PC-3 (cell line): ENCODE measurements around the gene ZNF91. TPM values are rescaled to one million over a fixed set of nuclear protein-coding genes. Genes with fewer than 3 reads are reported as not detected.

Experiments
- ATAC-seq: fragments of 200-7000 bp; cut with Tn5 transposase; 2 replicates; pipeline ENCODE4 v1.9.1; 2020; ENCODE audit warnings: mild to moderate bottlenecking, moderate library complexity
- BruUV-seq: library from RNA; stranded (reverse); fragments of 400-500 nt; replicated peaks from 2 replicates; lab custom pipeline; 2021; lab: Mats Ljungman, UMichigan
- CTCF ChIA-PET: fragments of 300-600 bp; sonication (Branson Sonifier 250); formaldehyde crosslinking; loops from one replicate; lab custom pipeline; 2022; ENCODE audit warnings: antibody characterized with exemption; lab: Charles Lee
- POLR2A ChIA-PET: fragments of 300-600 bp; sonication (Branson Sonifier 250); formaldehyde crosslinking; loops from one replicate; lab custom pipeline; 2022; ENCODE audit warnings: antibody characterized with exemption; ENCODE audit not compliant: unreplicated experiment; lab: Charles Lee
- DNase-seq: peaks from one replicate; pipeline ENCODE4 v3.0.0-alpha.2; 2015
- H2AFZ ChIP-seq: fragments of 300-600 bp; sonication (generic); 2 replicates; pipeline ENCODE4 v1.6.0; 2016; ENCODE audit warnings: antibody characterized with exemption, low read length
- H3F3A ChIP-seq: fragments of 300-600 bp; sonication (generic); one replicate; pipeline ENCODE4 v1.6.0; 2017; ENCODE audit warnings: antibody characterized with exemption, low read length, control low read depth, mild to moderate bottlenecking; ENCODE audit not compliant: unreplicated experiment
- H3K27ac ChIP-seq: fragments of 300-600 bp; sonication (generic); 2 replicates; pipeline ENCODE4 v1.5.1; 2016; ENCODE audit warnings: mild to moderate bottlenecking, low read length
- H3K27me3 ChIP-seq: fragments of 300-600 bp; sonication (generic); 2 replicates; pipeline ENCODE4 v1.6.1; 2016; ENCODE audit warnings: low read length, mixed read lengths
- H3K36me3 ChIP-seq: fragments of 300-600 bp; sonication (generic); 2 replicates; pipeline ENCODE4 v1.6.1; 2016; ENCODE audit warnings: low read depth, mixed run types, low read length, mixed read lengths
- H3K4me1 ChIP-seq: fragments of 300-600 bp; sonication (generic); 2 replicates; pipeline ENCODE4 v1.5.1; 2016; ENCODE audit warnings: low read length; ENCODE audit not compliant: insufficient read depth
- H3K4me2 ChIP-seq: fragments of 300-600 bp; sonication (generic); 2 replicates; pipeline ENCODE4 v1.6.0; 2016; ENCODE audit warnings: low read length
- H3K4me3 ChIP-seq: fragments of 300-600 bp; sonication (generic); 2 replicates; pipeline ENCODE4 v1.5.1; 2016; ENCODE audit warnings: mild to moderate bottlenecking, low read length, mixed read lengths
- H3K79me2 ChIP-seq: fragments of 300-600 bp; sonication (generic); 2 replicates; pipeline ENCODE4 v1.6.1; 2017; ENCODE audit warnings: low read length, mixed read lengths
- H3K9ac ChIP-seq: fragments of 300-600 bp; sonication (generic); 2 replicates; pipeline ENCODE4 v1.6.0; 2016; ENCODE audit warnings: mild to moderate bottlenecking, low read length
- H3K9me2 ChIP-seq: fragments of 300-600 bp; sonication (generic); replicated peaks from 2 replicates; pipeline ENCODE4 v1.6.1; 2016; ENCODE audit warnings: mixed run types, low read length, mixed read lengths
- H3K9me3 ChIP-seq: fragments of 300-600 bp; sonication (generic); 2 replicates; pipeline ENCODE4 v1.6.1; 2016; ENCODE audit warnings: low read length, mixed read lengths
- H4K20me1 ChIP-seq: fragments of 300-600 bp; sonication (generic); 2 replicates; pipeline ENCODE4 v1.6.1; 2016; ENCODE audit warnings: low read length, mixed read lengths
- CTCF ChIP-seq: fragments of 300-600 bp; sonication (generic); conservative IDR thresholded peaks from 2 replicates; pipeline ENCODE4 v1.5.1; 2017; ENCODE audit warnings: antibody characterized with exemption, low read depth, mild to moderate bottlenecking, low read length
- EZH2 ChIP-seq: fragments of 300-600 bp; sonication (generic); IDR thresholded peaks from one replicate; pipeline ENCODE4 v1.6.1; 2017; ENCODE audit warnings: antibody characterized with exemption, mild to moderate bottlenecking, low read length; ENCODE audit not compliant: unreplicated experiment
- EZH2phosphoT487 ChIP-seq: fragments of 300-600 bp; sonication (generic); IDR thresholded peaks from 2 replicates; pipeline ENCODE4 v1.6.1; 2018; ENCODE audit warnings: mild to moderate bottlenecking, antibody characterized with exemption, low read length, borderline replicate concordance
- intact Hi-C: fragments of 100-400 bp; cut with micrococcal nuclease; formaldehyde crosslinking; loops from 2 replicates; pipeline ENCODE4 v1.9.0; 2023
- total RNA-seq: library from RNA; depleted of rRNA; stranded (reverse); fragments of >200 nt; gene quantifications from 2 replicates; pipeline ENCODE4 v1.2.3, GENCODE V29; 2014

The ZNF91 gene
- total RNA-seq, 1 experiment from 2014 or later: 22.2 TPM

- H3K27ac ChIP-seq: no peak overlapping the region
- H3K4me3 ChIP-seq: 0 out of 2 replicates have a peak overlapping the region, but pooled peaks have one; percentile 30
- no peaks in the 10 kb centered on the region for H3K9me2 ChIP-seq
- H3K27me3 ChIP-seq: no peaks in the 10 kb centered on the region
- peaks cover 10% of the 10 kb centered on the region; the same call in 1 of the 2 replicates for H3K4me1 ChIP-seq
- intact Hi-C loops: no loop called here
- H3K79me2 ChIP-seq: peaks cover 98% of the 10 kb centered on the region
- ChIA-PET CTCF (no interaction called here), POLR2A (no interaction called here)
- no peak overlapping the region for H3K9ac ChIP-seq
- H3K4me2 ChIP-seq: no peak overlapping the region
- H2AFZ ChIP-seq: no peak overlapping the region
- no peaks in the 10 kb centered on the region for H4K20me1 ChIP-seq
- H3K9me3 ChIP-seq: peaks cover 60% of the 10 kb centered on the region
- no peak for DNase-seq
- peaks cover 95% of the 10 kb centered on the region for H3K36me3 ChIP-seq
- H3F3A ChIP-seq: no peaks in the 10 kb centered on the region
- TF ChIP-seq CTCF (no peak), EZH2 (no peak), EZH2phosphoT487 (no peak)
- BruUV-seq: no TSS peak
- ATAC-seq: no peak
Observed at GRCh38 chr19:23384858-23385257, 10.4 kb downstream of the ZNF91 start.

GRCh38 chr19:23384166-23384565, 11.1 kb downstream of the ZNF91 start:
- intact Hi-C loops: no loop called here
- peak overlapping the region; percentile 30; the same call in 1 of the 2 replicates for H3K4me3 ChIP-seq
- no TSS peak for BruUV-seq
- peaks cover 95% of the 10 kb centered on the region for H3K36me3 ChIP-seq
- DNase-seq (no peak), ATAC-seq (no peak)
- peaks cover 98% of the 10 kb centered on the region for H3K79me2 ChIP-seq
- ChIA-PET CTCF (no interaction called here), POLR2A (no interaction called here)
- no peak overlapping the region for H3K27ac ChIP-seq
- H3K9me2 ChIP-seq: no peaks in the 10 kb centered on the region
- H3K4me2 ChIP-seq: no peak overlapping the region
- no peaks in the 10 kb centered on the region for H3K27me3 ChIP-seq
- H3K9ac ChIP-seq: no peak overlapping the region
- TF ChIP-seq EZH2 (no peak), EZH2phosphoT487 (no peak), CTCF (no peak)
- H2AFZ ChIP-seq: no peak overlapping the region
- H3K9me3 ChIP-seq: peaks cover 60% of the 10 kb centered on the region
- H4K20me1 ChIP-seq: no peaks in the 10 kb centered on the region
- peaks cover 10% of the 10 kb centered on the region; the same call in 1 of the 2 replicates for H3K4me1 ChIP-seq
- H3F3A ChIP-seq: no peaks in the 10 kb centered on the region

GRCh38 chr19:23382955-23383354, 12.3 kb downstream of the ZNF91 start:
- H4K20me1 ChIP-seq: no peaks in the 10 kb centered on the region
- ChIA-PET POLR2A (no interaction called here), CTCF (no interaction called here)
- no peak overlapping the region for H3K4me2 ChIP-seq
- no peak for ATAC-seq
- TF ChIP-seq EZH2phosphoT487 (no peak), EZH2 (no peak), CTCF (no peak)
- no peak overlapping the region; the same call in 1 of the 2 replicates for H3K4me3 ChIP-seq
- H3K36me3 ChIP-seq: peaks cover 95% of the 10 kb centered on the region
- no peak overlapping the region for H3K27ac ChIP-seq
- intact Hi-C loops: no loop called here
- DNase-seq: no peak
- H3K9me3 ChIP-seq: peaks cover 57% of the 10 kb centered on the region
- H3K9me2 ChIP-seq: no peaks in the 10 kb centered on the region
- no peaks in the 10 kb centered on the region for H3K27me3 ChIP-seq
- H3K79me2 ChIP-seq: peaks cover 99% of the 10 kb centered on the region
- H2AFZ ChIP-seq: no peak overlapping the region
- no peaks in the 10 kb centered on the region for H3F3A ChIP-seq
- H3K4me1 ChIP-seq: peaks cover 10% of the 10 kb centered on the region; the same call in 1 of the 2 replicates
- H3K9ac ChIP-seq: no peak overlapping the region
- no TSS peak for BruUV-seq
